Calu3 (cell line): Measurements from ENCODE around the gene TSPAN5. TPM values are rescaled to one million over a fixed set of nuclear protein-coding genes. Genes with fewer than 3 reads are reported as not detected.

Experiments
- BruUV-seq: library from RNA; stranded (reverse); fragments of 400-500 nt; replicated peaks from 2 replicates; lab custom pipeline; 2021; lab: Mats Ljungman, UMichigan
- CTCF ChIA-PET: fragments of 300-600 bp; sonication (Branson Sonifier 250); formaldehyde crosslinking; loops from one replicate; lab custom pipeline; 2022; ENCODE audit warnings: antibody characterized with exemption; lab: Charles Lee
- DNase-seq: peaks from one replicate; pipeline ENCODE4 v3.0.0; 2022
- H3K27ac Mint-ChIP-seq: one replicate; pipeline ENCODE4 v1.8.0; 2022; ENCODE audit warnings: mixed read lengths; ENCODE audit not compliant: unreplicated experiment
- H3K27me3 Mint-ChIP-seq: one replicate; pipeline ENCODE4 v1.8.0; 2022; ENCODE audit warnings: mixed read lengths; ENCODE audit not compliant: unreplicated experiment
- H3K36me3 Mint-ChIP-seq: one replicate; pipeline ENCODE4 v1.8.0; 2022; ENCODE audit warnings: mild to moderate bottlenecking, moderate library complexity, mixed read lengths; ENCODE audit not compliant: insufficient read depth, unreplicated experiment
- H3K4me1 Mint-ChIP-seq: one replicate; pipeline ENCODE4 v1.8.0; 2022; ENCODE audit warnings: mild to moderate bottlenecking, low read depth, mixed read lengths; ENCODE audit not compliant: unreplicated experiment
- H3K4me3 Mint-ChIP-seq: one replicate; pipeline ENCODE4 v1.8.0; 2022; ENCODE audit warnings: mild to moderate bottlenecking, low read depth, moderate library complexity, mixed read lengths; ENCODE audit not compliant: unreplicated experiment
- H3K9me3 Mint-ChIP-seq: one replicate; pipeline ENCODE4 v1.8.0; 2022; ENCODE audit warnings: low read depth, mixed read lengths; ENCODE audit not compliant: unreplicated experiment
- intact Hi-C: fragments of 100-400 bp; cut with micrococcal nuclease; formaldehyde crosslinking; loops from one replicate; pipeline ENCODE4 v1.10.0; 2022; ENCODE audit not compliant: unreplicated experiment
- total RNA-seq: library from RNA; stranded (reverse); gene quantifications from 2 replicates; pipeline ENCODE4 v1.2.3, GENCODE V29; 2022
- TF ChIP-seq, protein P1 (sequence below): fragments of 200-600 bp; IDR thresholded peaks from one replicate; pipeline ENCODE4 v1.8.0; 2022; ENCODE audit warnings: antibody characterized with exemption; ENCODE audit not compliant: unreplicated experiment

The TSPAN5 gene
- total RNA-seq, 1 experiment from 2014 or later, result 4.8 TPM

DNA sequence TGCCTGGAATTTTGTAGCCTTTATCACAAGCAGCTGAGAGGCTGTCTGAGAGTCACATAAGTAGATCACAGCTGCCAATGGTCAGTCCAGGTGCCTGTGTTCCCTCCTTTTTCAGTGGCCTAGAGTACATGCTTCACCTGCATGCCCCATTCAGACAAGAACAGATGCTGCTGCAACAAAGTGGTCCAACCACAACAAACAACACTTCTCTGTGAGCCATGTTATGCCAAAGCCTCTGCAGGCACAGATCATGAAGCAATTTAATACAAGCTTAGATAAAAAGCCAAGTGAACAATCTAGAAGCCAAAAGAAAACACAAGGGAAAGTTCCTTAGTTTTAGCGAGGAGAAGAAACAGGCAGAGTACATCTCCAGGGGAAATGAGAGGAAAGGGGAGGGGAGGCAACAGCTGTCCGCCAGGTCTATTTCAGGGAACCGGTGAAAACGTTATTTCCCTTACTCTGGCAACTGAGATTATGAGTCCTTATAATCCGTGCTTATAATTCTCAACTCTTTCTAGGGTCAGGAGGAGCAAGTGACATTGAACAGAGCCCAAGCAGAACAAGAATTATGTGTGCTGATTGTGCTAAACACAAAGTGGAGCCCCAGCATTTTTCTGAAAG, 92.6 kb downstream of the TSPAN5 start:
- DNase-seq, result no peak
- Mint-ChIP-seq H3K9me3 (no peaks in the 10 kb centered on the region), H3K27ac (no peak overlapping the region), H3K36me3 (no peaks in the 10 kb centered on the region), H3K4me1 (no peaks in the 10 kb centered on the region), H3K27me3 (no peaks in the 10 kb centered on the region), H3K4me3 (no peak overlapping the region)
- TF ChIP-seq, protein P1, sequence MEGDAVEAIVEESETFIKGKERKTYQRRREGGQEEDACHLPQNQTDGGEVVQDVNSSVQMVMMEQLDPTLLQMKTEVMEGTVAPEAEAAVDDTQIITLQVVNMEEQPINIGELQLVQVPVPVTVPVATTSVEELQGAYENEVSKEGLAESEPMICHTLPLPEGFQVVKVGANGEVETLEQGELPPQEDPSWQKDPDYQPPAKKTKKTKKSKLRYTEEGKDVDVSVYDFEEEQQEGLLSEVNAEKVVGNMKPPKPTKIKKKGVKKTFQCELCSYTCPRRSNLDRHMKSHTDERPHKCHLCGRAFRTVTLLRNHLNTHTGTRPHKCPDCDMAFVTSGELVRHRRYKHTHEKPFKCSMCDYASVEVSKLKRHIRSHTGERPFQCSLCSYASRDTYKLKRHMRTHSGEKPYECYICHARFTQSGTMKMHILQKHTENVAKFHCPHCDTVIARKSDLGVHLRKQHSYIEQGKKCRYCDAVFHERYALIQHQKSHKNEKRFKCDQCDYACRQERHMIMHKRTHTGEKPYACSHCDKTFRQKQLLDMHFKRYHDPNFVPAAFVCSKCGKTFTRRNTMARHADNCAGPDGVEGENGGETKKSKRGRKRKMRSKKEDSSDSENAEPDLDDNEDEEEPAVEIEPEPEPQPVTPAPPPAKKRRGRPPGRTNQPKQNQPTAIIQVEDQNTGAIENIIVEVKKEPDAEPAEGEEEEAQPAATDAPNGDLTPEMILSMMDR, result no peak
- BruUV-seq, result no TSS peak
- CTCF ChIA-PET, result no interaction called here
- intact Hi-C loops, result no loop called here

DNA sequence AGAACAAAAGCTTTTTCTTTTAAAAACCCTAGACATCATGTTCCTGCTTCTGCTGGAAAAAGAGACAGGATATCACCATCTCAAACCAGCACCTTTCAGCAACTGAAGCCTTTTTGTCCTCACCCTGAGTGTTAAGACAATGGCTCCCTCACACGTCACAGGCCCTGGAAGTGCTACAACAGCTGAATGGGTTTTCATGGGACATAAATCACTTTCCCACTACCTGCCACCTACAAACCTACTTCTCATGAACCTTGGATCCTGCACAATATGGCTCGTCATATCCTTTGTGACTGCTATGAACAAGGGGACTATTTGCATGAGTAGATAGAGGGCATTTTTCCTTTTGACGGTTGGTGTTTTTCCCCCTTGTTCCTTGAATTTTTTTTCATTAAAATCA, 93.6 kb downstream of the TSPAN5 start:
- Mint-ChIP-seq H3K27ac (no peak overlapping the region), H3K27me3 (no peaks in the 10 kb centered on the region), H3K4me3 (no peak overlapping the region), H3K9me3 (no peaks in the 10 kb centered on the region), H3K4me1 (no peaks in the 10 kb centered on the region), H3K36me3 (no peaks in the 10 kb centered on the region)
- TF ChIP-seq, protein P1, result no peak
- no peak for DNase-seq
- BruUV-seq, result no TSS peak
- intact Hi-C loops, result no loop called here
- CTCF ChIA-PET, result no interaction called here

DNA sequence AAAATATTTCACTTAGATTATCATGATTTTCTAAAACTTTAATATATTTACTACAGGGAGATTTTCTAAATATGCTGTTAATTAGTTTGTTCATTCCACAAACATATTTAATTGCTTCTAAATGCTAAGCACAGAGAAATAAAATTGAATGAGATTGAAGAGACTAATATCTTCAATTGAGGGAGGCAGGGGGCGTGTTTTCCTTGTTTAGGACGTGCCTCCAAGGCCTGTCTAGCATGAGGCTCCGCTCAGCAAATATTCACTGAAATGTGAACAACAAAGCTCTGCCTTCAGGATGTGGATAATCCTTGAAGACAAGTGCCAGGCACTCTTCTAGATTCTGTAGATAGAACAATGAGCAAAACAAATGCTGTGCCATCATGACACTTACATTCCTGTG, 98.1 kb downstream of the TSPAN5 start:
- Mint-ChIP-seq H3K9me3 (no peaks in the 10 kb centered on the region), H3K4me1 (no peaks in the 10 kb centered on the region)
- intact Hi-C loops, result no loop called here

DNA sequence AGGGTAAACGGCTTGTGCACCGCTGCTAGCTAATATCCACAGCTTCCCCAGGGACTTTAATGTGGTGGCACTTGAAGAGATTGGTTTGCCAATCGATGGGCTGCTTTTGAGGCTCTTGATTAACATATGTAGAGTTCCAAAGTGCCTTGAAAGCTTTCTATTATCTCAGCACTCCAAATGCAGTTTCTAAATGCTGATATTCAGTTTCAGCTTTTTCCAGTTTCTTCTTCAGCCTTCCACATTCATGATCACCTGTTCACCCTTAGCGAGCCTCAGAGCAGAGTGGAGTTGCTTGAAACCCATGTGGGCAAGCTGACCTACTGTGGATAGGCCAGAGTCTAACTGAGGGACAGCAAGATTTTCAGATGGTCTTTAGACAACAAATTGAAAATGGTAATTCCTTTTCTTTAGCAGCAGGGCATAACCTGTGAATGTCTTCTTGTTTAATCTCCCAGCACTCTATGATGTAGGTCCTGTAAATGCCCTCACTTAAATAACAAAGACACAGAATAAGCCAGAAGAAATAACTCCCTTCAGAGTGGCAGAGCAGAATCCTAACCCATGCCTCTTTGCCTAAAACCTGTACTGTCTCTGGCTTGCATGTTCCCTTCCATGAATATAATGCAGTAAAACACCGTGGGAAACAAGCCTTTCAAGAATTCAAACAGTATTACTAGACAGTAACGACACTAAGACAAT, 99.8 kb downstream of the TSPAN5 start:
- BruUV-seq, result no TSS peak
- H3K36me3 Mint-ChIP-seq, result no peaks in the 10 kb centered on the region
- no peak overlapping the region for H3K4me3 Mint-ChIP-seq
- no peaks in the 10 kb centered on the region for H3K4me1 Mint-ChIP-seq
- no peak overlapping the region for H3K27ac Mint-ChIP-seq
- TF ChIP-seq, protein P1, result no peak
- no peaks in the 10 kb centered on the region for H3K27me3 Mint-ChIP-seq
- CTCF ChIA-PET, result no interaction called here
- H3K9me3 Mint-ChIP-seq, result no peaks in the 10 kb centered on the region
- no peak for DNase-seq
- intact Hi-C loops, result no loop called here

More for the DNA sequence above, 98.1 kb downstream of the TSPAN5 start:
- CTCF ChIA-PET, result no interaction called here
- Mint-ChIP-seq H3K4me3 (no peak overlapping the region), H3K36me3 (no peaks in the 10 kb centered on the region), H3K27ac (no peak overlapping the region), H3K27me3 (no peaks in the 10 kb centered on the region)
- no peak for DNase-seq
- TF ChIP-seq, protein P1, result no peak
- no TSS peak for BruUV-seq
